Occipital lobe (tissue), 2 donors: ENCODE measurements around the gene MAMDC2. TPM values are rescaled to one million over a fixed set of nuclear protein-coding genes. Genes with fewer than 3 reads are reported as not detected.

Experiments used
- DNase-seq: peaks from one replicate; lab custom pipeline; 2025; lab: John Stamatoyannopoulos, UW
- total RNA-seq: library from RNA; depleted of rRNA; stranded (reverse); fragments of >200 nt; gene quantifications from one replicate; pipeline ENCODE4 v1.2.3, GENCODE V29; 2014

Gene MAMDC2
- total RNA-seq, 1 donor from 2014 or later: 3.0 TPM

GRCh38 chr9:70064496-70064895 is 20.8 kb downstream of the MAMDC2 start:
- no peak for DNase-seq

GRCh38 chr9:70065572-70065971 is 21.9 kb downstream of the MAMDC2 start:
- DNase-seq: no peak

DNA sequence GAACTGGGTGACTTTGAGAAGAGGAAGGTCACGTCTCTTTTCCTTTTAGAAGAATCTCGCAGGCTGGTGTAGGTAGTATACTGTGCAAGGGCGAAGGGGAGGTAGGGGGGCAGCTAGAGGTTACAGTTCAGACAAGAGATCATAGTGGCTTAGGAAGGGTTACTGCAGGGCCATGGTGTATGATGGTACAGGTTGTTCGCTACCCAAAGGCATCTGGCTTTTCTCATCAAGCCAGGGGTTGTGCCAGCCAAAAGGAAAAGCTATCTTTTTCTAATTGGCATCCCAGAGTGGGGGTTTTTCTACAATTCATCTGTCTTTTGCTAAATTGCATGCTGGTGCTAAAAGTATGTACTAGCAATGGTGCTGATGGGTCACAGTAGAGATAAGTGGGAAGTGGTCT is 22.8 kb downstream of the MAMDC2 start:
- no peak for DNase-seq

GRCh38 chr9:70066874-70067273 is 23.2 kb downstream of the MAMDC2 start:
- no peak for DNase-seq

DNA sequence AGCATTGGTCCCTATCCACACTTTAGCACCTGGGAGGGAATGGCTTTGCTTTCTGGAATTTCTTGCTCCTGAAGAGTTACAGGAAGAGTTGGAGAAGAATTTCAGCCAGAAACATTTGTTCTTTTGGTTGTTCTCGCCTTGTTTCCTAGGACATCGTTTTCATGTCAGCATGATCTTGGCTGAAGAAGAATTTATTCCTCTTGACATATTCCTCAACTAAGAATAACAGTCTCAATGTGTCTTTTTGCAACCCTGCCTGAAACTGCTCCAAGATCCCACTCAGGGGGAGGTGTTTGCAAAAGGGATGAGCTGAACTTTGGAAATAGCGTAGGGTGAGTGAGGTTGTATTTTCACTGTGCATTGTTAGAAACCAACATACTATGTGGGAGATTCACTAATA is 26.1 kb downstream of the MAMDC2 start:
- DNase-seq: peak; percentile 12

DNA sequence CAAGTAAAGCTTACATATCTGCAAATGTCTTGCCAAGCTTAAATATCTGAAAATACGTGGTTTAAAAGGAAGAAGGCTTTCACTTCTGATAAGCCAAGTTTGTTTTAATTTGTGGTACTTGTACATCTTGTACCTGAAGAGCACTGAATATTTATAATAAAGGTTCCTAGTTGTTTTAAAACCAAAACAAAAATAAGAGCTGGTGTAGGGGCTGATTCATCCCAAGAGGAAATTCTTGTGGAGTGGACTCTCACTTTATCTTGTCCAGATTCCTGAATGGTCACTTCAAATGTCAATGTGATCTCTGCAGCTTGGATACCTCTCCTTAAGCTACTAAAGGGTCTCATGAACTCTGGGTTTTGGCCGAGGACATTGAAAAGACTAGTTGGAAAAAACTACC is 29.5 kb downstream of the MAMDC2 start:
- no peak for DNase-seq

DNA sequence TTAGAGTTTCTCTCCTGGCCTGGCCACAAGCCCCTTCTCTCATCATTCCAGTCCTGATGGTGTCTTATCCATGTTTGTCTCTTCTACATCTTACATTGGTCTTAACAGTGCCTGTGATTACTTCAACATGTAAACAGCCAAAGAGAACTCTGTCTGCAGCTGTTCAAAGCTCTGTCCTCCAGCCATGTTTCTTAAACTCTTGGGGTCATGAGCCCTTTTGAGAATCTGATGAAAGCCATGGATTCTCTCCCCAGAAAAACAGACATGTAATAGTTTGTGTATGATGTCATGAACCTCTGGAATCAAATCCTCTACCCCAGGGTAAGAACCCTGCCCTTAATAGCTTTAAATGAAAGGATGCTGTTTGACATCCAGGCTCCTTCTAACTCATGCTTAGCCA is 30.1 kb downstream of the MAMDC2 start:
- DNase-seq: no peak

DNA sequence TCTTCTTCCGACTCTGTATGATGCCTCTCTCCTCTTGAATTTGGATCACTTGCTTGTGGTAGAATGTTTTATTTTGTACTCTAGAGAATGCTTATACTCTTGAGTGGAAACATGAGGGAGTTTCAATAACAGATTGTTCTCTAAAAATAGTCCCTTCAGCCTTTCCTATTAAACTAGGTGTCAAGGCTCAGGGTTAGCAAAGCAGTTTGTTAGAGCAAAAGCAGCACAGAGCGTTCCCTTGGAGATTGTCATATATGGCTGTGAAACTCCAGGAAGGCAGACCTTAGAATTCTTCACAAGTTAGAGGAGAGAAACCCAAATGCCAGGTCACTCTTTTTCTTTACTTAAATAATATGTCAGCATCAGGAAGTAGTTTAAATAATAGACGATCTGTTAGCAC is 33.0 kb downstream of the MAMDC2 start:
- DNase-seq: no peak

- no peak for DNase-seq
Observed at GRCh38 chr9:70079417-70080037, 35.9 kb downstream of the MAMDC2 start.

DNA sequence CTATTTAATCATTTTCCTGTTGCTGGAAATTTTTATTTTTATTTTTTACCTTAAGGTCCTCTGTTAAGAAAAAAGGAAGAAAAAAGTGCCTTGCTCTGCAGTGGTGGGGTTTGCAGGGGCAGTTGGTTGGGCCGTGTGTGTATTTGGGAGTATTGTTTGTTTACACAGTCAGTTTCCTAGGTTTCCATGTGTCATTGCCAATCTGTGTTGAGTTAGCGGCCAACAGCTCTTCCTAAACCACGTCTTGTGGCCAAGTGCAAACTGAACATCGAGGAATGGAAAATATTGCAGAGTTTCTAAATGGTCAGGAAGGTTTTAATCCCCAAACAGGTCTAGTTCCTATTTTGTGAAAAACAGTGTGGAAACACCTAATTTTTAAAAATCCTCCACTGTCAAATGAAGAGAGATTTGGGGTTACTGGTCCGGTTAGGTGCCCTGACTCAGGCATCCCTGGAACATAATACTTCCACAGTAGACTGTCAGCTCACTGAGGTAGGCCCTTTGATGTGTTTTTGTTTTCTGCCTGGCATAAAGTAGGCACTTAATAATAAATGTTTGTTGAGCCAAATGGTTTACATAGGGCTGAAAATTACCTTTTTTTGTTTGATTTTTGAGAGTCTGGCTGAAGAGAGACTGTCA is 37.0 kb downstream of the MAMDC2 start:
- no peak for DNase-seq

DNA sequence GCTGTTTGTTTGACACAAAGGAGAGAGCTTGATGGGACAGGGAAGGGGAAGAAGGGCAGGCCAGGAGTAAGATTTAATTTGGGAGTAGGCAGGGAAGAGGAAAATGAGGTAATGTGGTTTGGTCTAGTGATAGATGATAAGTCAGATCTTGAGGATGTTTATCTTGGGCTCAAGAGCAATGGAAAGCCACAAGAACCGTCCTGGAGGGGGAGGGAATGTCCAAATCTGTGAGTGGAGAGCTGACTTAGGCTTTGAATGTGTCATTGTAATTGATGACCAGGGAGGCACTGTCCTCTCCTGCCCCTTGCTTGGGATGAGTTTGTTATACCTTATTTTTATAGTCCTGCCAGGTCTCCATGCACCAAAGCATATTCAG is 37.5 kb downstream of the MAMDC2 start:
- DNase-seq: no peak

DNA sequence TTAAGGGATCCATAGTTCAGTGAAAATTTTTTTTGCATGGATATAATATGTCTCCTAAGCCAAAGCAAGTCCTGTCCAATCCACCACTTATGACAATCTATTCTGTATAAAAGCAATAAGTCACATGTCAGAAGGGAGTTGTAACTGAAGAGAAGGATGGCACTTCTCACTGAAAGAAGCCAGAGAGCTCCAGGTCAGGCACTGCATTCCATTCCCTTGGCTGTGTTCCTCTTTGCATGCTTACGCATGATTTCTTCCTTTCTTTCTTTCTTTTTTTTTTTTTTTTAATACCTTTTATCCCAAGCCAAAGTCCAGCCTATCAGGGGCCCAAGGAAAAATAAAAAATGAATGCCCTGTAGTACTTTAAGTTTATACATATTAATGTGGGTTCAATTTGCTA is 39.8 kb downstream of the MAMDC2 start:
- no peak for DNase-seq

- DNase-seq: no peak
Observed at GRCh38 chr9:70085241-70085640, 41.6 kb downstream of the MAMDC2 start.

DNA sequence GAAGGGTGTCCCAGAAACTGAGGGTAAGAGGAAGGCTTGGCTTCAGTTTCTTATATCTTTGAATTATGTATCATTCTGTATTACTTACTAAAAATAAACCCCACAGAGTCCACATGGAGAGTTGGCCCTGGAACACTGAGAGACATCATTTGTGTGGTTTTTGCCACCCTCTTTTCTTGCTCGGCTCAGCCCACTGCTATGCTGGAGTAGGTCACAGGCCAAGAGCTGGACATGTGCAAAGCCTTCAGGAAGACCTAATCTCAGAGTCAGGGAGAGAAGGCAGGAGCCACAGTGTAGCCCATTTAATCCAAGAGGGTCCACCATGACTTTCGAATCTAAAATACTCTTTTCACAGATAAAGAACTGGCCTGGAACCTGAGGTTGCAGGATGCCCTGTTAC is 47.5 kb downstream of the MAMDC2 start:
- no peak for DNase-seq

GRCh38 chr9:70091572-70091971 is 47.9 kb downstream of the MAMDC2 start:
- DNase-seq: no peak

GRCh38 chr9:70092190-70092589 is 48.5 kb downstream of the MAMDC2 start:
- DNase-seq: no peak

- DNase-seq: no peak
Observed at GRCh38 chr9:70093095-70093494, 49.4 kb downstream of the MAMDC2 start.

- DNase-seq: no peak
Observed at GRCh38 chr9:70093944-70094343, 50.3 kb downstream of the MAMDC2 start.

DNA sequence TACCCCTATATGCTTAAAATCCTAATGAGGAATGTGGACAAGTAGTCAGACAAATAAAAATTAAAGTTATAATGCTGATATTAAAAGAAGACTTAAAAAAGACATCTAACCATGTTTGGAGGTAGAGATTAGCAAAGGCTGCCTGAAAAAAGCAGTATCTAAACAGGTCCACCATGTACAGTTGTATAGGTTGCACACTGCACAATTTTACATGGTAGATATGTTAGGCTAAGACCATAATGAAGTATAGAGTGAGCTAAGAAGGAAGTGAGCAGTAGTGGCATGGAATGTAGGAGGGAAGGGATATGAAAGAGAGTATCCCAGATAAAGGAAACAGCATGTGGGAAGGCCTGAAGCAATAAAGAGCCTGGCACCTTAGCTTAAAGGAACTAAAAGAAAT is 51.1 kb downstream of the MAMDC2 start:
- no peak for DNase-seq

- DNase-seq: no peak
Observed at GRCh38 chr9:70097187-70097586, 53.5 kb downstream of the MAMDC2 start.

GRCh38 chr9:70100362-70100761 is 56.7 kb downstream of the MAMDC2 start:
- DNase-seq: no peak

DNA sequence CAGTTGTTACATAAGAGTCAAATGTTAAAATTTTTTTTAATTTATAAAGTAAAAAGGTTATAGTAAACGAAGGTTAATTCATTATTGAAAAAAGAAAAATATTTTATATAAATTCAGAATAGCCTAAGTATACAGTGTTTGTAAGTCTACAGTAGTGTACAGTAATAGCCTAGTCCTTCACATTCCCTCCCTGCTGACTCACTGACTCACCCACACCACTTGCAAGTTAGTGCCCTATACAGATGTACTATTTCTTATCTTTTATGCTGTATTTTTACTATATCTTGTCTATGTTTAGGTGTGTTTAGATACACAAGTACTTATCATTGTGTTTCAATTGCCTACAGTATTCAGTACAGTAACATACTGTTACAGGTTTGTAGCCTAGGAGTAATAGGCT is 57.6 kb downstream of the MAMDC2 start:
- no peak for DNase-seq

DNA sequence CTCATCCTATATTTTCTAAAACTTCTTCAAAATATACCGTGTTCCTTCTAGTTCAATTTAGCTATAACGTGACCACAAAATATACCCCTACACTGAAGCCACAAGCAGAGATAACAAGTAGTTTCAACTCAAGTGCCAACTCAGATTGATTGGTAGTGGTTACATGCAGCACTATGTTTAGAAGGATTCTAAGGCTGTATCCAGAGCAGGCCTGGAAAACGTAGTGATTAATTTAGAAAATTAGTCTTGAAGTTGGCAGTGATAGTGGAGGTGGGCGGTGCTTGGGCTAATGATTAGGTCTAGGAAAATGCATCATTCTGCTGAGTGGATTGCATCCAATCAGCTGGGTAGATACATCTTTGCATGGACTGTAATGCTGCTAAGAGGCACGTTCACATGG is 61.5 kb downstream of the MAMDC2 start:
- DNase-seq: no peak

GRCh38 chr9:70106571-70106970 is 62.9 kb downstream of the MAMDC2 start:
- no peak for DNase-seq
